Head of caudate nucleus (tissue), 42 donors: ENCODE data around the gene ACAA1.
"Not testable (repeated sequence)": the region's sequence is repeated elsewhere in the genome, so short reads cannot be mapped to it uniquely, and the experiment has no call there.

Experiments used
- DNase-seq, 42 donors: peaks; one replicate each; pipeline versions ENCODE4 v3.0.0 to v3.0.0-alpha.2; 2020 to 2021; ENCODE audit warnings: mixed read lengths in 7 of 42
- intact Hi-C: fragments of 100-400 bp; cut with DNase I; formaldehyde crosslinking; loops from one replicate; pipeline ENCODE4 v1.15.0; 2022

Gene ACAA1

GRCh38 chr3:38090453-38090852 lies 46.5 kb downstream of the ACAA1 start:
- intact Hi-C loops: no loop called here
- no peak for DNase-seq

GRCh38 chr3:38089163-38089562 lies 47.8 kb downstream of the ACAA1 start:
- intact Hi-C loops: no loop called here
- no peak for DNase-seq

GRCh38 chr3:38088126-38089078 lies 48.5 kb downstream of the ACAA1 start:
- DNase-seq: no peak
- intact Hi-C loops: no loop called here

GRCh38 chr3:38087278-38087677 lies 49.6 kb downstream of the ACAA1 start:
- intact Hi-C loops, DNase-seq: not testable (repeated sequence)

- intact Hi-C loops: no loop called here
- DNase-seq: no peak
Measured at GRCh38 chr3:38086496-38086895, 50.4 kb downstream of the ACAA1 start.

GRCh38 chr3:38085943-38086324 lies 51.0 kb downstream of the ACAA1 start:
- no peak for DNase-seq
- intact Hi-C loops: no loop called here

GRCh38 chr3:38085311-38085942 lies 51.5 kb downstream of the ACAA1 start:
- DNase-seq: no peak
- intact Hi-C loops: no loop called here

GRCh38 chr3:38084334-38085310 lies 52.3 kb downstream of the ACAA1 start:
- intact Hi-C loops: no loop called here
- no peak for DNase-seq

GRCh38 chr3:38083871-38084333 lies 53.0 kb downstream of the ACAA1 start:
- no peak for DNase-seq
- intact Hi-C loops: no loop called here

- DNase-seq, intact Hi-C loops: not testable (repeated sequence)
Measured at GRCh38 chr3:38083254-38083653, 53.7 kb downstream of the ACAA1 start.

GRCh38 chr3:38082296-38082695 lies 54.6 kb downstream of the ACAA1 start:
- DNase-seq, intact Hi-C loops: not testable (repeated sequence)

- intact Hi-C loops, DNase-seq: not testable (repeated sequence)
Measured at GRCh38 chr3:38077073-38077472, 59.9 kb downstream of the ACAA1 start.
